ENCODE measurements around the gene USP47. TPM values are rescaled to one million over a fixed set of nuclear protein-coding genes. Genes with fewer than 3 reads are reported as not detected.

USP47 gene
- total RNA-seq, 1 donor from 2014 or later, result 45.1 TPM

GRCh38 chr11:11988681-11989261, 147.0 kb downstream of the USP47 start:
- no peak overlapping the region for H3K4me3 Mint-ChIP-seq (ENCODE audit: unreplicated experiment)
- H3K4me1 Mint-ChIP-seq (ENCODE audit: unreplicated experiment), result peaks cover 9% of the 10 kb centered on the region
- DNase-seq (ENCODE audit: low spot score), result no peak
- no peaks in the 10 kb centered on the region for H3K9me3 Mint-ChIP-seq (ENCODE audit: unreplicated experiment)
- no peaks in the 10 kb centered on the region for H3K27me3 Mint-ChIP-seq (ENCODE audit: unreplicated experiment)
- no peak overlapping the region for H3K27ac Mint-ChIP-seq (ENCODE audit: unreplicated experiment)
- no peaks in the 10 kb centered on the region for H3K36me3 Mint-ChIP-seq (ENCODE audit: low read depth, unreplicated experiment)
- TF ChIP-seq CTCF (IDR thresholded peaks at IDR 0.05; ENCODE audit: unreplicated experiment), result peak; percentile 47

DNA sequence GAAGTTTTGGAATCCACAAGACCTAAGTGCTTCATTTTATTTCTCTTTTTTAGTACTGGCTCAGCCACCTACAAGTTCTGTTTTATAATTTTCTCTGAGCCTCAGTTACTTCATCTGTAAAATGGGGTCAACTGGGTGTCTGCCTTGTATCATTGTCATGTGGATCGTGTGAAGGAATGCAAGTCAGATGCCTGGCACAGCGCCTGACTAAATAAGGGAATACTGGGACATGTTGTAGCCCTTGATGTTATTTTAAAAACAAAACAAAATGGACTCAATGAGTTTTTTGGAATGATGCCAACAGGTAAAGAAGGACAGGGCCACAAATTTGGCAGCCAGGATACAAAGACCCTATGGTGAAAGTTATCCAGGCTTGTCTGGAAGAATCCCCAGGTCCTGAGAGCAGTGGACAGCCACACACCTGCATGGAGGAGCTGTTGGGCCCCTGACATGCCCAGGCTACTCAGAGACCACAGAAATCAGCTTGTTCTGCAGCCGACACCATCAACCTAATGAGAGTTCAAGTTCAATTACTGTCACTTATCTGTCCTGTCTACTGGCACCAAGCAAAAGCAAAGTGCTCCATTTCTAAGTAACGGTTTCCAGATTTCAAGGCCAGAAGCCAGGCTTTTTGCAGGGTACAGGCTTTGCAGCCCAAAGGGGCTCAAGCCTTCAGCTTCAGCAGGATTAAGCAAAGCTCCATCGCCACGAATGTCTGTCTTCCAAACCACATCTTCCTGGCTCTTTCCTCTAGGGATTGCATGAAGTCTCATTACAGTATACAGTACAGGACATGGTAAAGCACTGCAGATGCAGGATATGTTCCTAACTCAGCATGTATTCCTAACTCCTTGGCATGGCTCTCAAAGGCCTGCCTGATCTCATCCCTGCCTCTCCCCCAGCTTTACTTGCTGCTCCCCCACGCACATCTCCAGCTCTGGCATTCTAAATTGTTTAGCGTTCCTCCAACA, 148.3 kb downstream of the USP47 start:
- no peak for DNase-seq (ENCODE audit: low spot score)
- Mint-ChIP-seq H3K36me3 (ENCODE audit: low read depth, unreplicated experiment) (no peaks in the 10 kb centered on the region), H3K4me1 (ENCODE audit: unreplicated experiment) (peaks cover 9% of the 10 kb centered on the region), H3K27me3 (ENCODE audit: unreplicated experiment) (no peaks in the 10 kb centered on the region), H3K9me3 (ENCODE audit: unreplicated experiment) (no peaks in the 10 kb centered on the region), H3K4me3 (ENCODE audit: unreplicated experiment) (no peak overlapping the region), H3K27ac (ENCODE audit: unreplicated experiment) (no peak overlapping the region)
- TF ChIP-seq CTCF (IDR thresholded peaks at IDR 0.05; ENCODE audit: unreplicated experiment), result no peak

GRCh38 chr11:11992257-11993212, 150.8 kb downstream of the USP47 start:
- H3K4me3 Mint-ChIP-seq (ENCODE audit: unreplicated experiment), result no peak overlapping the region
- H3K36me3 Mint-ChIP-seq (ENCODE audit: low read depth, unreplicated experiment), result no peaks in the 10 kb centered on the region
- peaks cover 3% of the 10 kb centered on the region for H3K4me1 Mint-ChIP-seq (ENCODE audit: unreplicated experiment)
- H3K27ac Mint-ChIP-seq (ENCODE audit: unreplicated experiment), result no peak overlapping the region
- H3K9me3 Mint-ChIP-seq (ENCODE audit: unreplicated experiment), result no peaks in the 10 kb centered on the region
- TF ChIP-seq CTCF (IDR thresholded peaks at IDR 0.05; ENCODE audit: unreplicated experiment), result no peak
- H3K27me3 Mint-ChIP-seq (ENCODE audit: unreplicated experiment), result peaks cover 1% of the 10 kb centered on the region
- no peak for DNase-seq (ENCODE audit: low spot score)

DNA sequence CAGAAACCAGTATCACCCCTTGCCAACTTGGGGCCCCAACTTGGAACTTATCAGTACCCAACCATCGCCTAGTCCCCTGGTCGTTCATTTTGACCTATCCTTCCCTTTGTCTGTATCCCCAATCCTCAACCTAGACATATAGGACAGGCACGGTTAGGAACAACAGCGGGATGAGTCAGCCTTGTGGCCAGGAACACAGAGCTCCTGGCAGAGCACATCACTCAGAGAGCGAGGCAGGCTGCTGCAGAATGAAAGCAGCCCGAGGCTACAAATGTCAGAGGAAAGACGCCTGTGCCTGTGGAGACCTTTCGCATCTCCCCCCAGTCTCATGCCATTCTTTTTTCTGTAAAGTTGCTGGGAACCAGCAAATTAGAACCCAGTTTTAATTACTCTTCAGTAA, 152.1 kb downstream of the USP47 start:
- no peak for TF ChIP-seq CTCF (IDR thresholded peaks at IDR 0.05; ENCODE audit: unreplicated experiment)
- Mint-ChIP-seq H3K36me3 (ENCODE audit: low read depth, unreplicated experiment) (no peaks in the 10 kb centered on the region), H3K4me3 (ENCODE audit: unreplicated experiment) (no peak overlapping the region), H3K9me3 (ENCODE audit: unreplicated experiment) (no peaks in the 10 kb centered on the region), H3K27ac (ENCODE audit: unreplicated experiment) (no peak overlapping the region), H3K4me1 (ENCODE audit: unreplicated experiment) (no peaks in the 10 kb centered on the region), H3K27me3 (ENCODE audit: unreplicated experiment) (peaks cover 1% of the 10 kb centered on the region)
- no peak for DNase-seq (ENCODE audit: low spot score)
